ENCODE results near the gene FGD5.

The FGD5 gene

GRCh38 chr3:14933820-14934425, 115.2 kb downstream of the FGD5 start:
- DNase-seq (ENCODE audit: low spot score) = no peak

GRCh38 chr3:14935592-14936345, 117.0 kb downstream of the FGD5 start:
- no peak for DNase-seq (ENCODE audit: low spot score)

DNA sequence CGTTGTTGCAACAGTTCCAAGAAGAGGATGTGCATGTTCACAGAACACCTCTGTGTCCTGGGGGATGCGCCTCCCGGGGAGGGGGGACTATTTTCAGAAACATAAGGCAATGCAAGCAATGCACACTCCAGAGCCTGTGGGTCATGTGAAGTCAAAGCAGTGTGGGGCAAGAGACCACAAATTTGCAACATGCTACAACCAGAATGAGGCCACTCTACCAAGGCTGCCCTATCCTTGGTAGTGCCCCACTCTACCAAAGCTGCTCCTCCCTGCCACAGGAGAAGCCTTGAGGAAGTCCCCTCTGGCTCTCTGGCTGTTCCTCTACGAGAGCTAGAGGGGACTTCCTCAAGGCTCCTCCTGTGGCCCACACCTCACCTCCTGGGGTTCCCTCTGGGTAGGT, 120.2 kb downstream of the FGD5 start:
- no peak for DNase-seq (ENCODE audit: low spot score)

- no peak for DNase-seq (ENCODE audit: low spot score)
Measured at GRCh38 chr3:14941871-14942270, 123.1 kb downstream of the FGD5 start.

DNA sequence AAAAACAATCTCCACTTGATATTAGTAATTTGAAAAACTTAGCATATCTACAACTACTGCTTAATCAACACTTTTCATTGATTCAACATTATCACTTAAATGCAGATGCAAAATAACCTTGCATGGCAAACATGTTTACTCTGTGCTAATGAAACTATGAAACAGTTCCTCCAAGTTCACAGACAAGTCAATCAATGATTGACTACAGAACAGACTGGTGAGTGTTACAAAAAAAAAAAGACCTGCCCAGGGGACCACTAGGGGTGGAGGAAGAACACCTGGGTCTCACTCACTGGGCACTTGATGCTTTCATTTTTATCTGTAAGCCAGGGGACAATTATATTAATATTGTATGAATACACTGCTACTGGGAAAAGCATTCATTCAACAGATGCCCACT, 124.3 kb downstream of the FGD5 start:
- DNase-seq (ENCODE audit: low spot score) = no peak

GRCh38 chr3:14946236-14946635, 127.5 kb downstream of the FGD5 start:
- no peak for DNase-seq (ENCODE audit: low spot score)

DNA sequence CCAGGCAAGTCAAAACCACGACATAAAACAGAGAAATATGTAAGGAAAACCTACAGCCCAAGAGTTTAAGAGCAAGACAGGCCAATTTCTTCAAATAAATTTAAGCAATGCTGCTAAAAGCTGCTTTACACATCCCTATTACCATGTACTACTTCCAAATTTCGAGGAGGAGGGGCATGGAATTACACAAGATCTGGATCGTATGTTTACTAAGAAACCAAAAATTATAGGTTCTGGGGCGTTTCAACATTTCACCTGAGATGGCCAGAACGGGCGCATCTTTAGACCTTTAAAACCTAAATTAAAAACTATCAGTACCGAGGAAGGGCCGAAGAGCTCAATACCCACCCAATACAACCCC, 128.0 kb downstream of the FGD5 start:
- DNase-seq (ENCODE audit: low spot score) = no peak

DNA sequence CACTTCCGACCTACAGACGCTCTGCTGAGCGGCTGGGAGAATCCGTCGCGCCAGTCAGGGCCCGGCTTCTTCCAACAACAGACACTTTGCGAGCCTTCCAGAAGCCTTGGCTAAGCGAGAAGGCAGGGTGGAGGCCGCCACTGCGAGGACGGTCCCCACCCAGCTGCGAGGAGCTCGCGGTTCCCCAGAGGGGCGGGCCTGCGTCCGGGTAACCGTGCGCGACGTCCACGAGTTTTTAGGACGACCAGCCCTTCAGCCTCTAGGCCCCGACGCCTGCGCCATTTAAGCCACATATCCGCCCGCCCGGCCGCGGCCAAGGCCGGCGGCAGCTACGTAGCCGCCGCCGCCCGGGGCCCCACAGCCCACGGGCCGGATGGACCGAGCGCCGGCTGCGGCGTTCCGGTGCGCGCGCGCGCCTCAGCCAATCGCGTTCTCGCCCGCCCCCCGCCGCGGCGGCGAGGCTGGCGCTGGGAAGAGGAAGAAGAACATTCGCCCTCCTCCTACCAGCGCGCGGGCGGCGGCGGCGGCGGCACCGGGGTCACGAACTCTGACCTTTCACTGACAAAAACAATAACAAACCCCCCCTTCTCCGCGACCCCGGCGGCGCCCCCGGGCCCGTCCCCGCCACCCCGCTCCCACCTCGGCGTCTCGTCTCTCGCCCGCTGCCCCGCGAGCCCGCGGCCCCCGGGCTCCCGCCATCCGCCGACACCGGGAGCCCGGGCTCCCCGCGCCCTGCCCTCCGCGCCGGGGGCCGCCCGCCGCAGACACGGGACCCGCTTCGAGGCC, 128.5 kb downstream of the FGD5 start, which contains the start of gene NR2C2:
NR2C2 (plus strand) TSS at position 484 of the 786 bp plus-strand sequence. CDS start 56,332 bp downstream, outside the sequence.
- peak; percentile 94 for DNase-seq (ENCODE audit: low spot score)

DNA sequence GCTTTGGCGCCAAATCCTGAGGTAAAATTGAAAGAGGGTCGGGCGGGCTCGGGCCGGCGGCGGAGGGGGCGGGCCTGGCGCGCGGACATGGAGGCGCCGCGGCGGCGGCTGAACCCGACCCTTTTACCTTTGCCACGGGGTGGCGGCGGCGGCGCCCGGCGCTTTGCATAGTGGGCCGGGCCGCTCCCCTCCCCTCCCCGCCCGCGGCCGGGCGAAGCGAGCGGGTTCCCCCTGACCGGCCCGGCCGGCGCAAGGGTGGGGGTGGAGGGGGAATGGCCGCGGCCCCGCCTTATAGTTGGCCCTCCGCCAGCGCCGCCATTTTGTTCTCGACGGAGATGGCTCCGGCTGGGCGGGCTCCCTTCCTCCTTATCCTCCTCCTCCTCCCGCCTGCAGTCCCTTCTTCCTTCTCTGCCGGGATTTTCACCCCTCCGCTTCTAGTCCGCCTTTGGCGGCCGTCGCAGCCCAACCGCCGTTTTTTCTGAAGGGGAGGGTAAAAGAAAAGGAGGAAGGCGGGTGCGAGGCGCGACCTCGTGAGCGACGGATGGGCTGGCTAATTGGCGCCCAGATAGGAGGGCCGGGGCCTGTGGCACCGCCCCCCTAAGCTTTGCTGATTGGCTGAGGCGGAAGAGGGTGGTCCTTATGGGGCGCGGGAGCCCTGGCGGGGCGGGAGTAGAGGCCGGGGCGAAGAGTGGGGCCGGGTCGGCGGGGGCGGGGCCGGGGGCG, 129.3 kb downstream of the FGD5 start:
- DNase-seq (ENCODE audit: low spot score) = peak; percentile 99

DNA sequence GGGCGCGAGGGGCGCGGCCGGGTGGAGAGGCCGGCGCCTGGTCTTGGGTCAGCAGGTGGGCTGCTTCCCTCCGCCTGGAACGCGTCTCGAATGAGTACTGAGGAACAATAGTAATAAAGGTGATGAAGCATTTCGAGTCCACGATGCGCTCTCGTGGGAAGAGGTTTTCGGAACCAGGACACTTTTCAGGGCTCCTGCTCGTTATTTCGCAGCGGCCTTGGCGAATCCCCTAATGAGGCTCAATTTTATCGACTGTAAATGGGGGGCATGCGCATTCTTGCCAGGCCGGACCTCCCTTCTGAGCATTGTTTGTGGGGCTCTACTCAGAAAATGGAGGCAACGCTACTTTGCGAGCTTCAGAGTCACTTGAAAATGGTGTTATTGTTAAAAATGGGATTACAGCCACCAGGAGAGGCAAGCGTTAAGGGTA, 129.9 kb downstream of the FGD5 start:
- no peak for DNase-seq (ENCODE audit: low spot score)

GRCh38 chr3:14949126-14949525, 130.4 kb downstream of the FGD5 start:
- no peak for DNase-seq (ENCODE audit: low spot score)

DNA sequence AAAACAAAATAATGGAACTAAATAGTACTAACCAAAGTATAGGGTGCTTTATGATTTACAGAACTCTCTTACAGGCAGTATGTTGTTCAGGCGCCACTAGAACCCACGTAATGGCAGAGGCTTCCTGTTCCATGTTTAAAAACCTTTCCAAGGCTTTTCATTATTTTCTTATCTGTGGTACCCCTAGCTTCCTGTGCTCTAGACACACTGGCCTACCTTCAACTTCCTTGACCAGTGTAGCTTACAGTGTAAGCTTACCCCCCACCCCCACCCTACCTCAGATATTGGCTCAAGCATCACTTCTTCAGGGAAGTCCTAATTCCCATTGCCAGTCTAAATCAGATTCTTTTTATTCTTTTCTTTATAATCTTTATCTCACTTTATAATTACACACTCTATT, 131.5 kb downstream of the FGD5 start:
- no peak for DNase-seq (ENCODE audit: low spot score)

- no peak for DNase-seq (ENCODE audit: low spot score)
Measured at GRCh38 chr3:14957153-14957552, 138.4 kb downstream of the FGD5 start.

DNA sequence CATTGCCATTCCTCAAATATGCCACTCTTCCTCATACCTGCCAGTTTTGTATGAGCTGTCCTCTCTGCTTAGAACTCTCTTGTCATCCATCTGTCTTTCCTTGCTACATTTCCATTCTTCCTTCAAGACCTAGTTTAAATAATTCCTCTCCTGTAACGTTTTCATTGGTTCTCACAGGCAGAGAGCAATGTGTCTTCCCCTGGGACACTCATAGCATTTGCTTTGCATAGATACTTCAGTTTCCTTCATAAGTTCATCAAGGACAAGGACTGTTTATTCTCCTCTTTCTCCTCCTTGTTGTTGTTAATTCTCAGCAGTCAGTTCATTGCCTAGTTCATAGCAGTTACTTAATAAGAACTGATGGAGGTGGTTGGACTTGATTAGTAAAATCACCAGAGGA, 139.2 kb downstream of the FGD5 start:
- DNase-seq (ENCODE audit: low spot score) = peak; percentile 50

GRCh38 chr3:14959359-14959943, 140.7 kb downstream of the FGD5 start:
- DNase-seq (ENCODE audit: low spot score) = no peak

DNA sequence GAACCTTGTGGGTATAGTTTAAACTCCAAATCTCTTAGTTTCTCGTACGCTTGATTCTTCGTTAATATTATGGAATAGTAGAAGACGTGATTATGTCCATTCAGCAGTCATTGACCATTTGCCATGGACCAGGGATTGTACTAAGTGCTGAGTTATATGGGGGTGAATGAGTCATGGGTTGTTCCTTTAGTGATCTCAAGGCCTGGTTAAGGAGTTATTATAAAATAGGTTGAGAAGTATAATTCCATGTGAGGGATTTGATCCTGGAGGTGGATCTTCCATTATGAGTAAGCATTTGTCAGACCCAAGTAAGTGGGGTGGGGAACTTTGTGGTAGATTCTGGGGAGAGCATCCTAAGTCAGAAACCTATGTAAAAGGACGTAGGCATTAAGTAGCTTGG, 144.0 kb downstream of the FGD5 start:
- no peak for DNase-seq (ENCODE audit: low spot score)

- DNase-seq (ENCODE audit: low spot score) = no peak
Measured at GRCh38 chr3:14967285-14967684, 148.5 kb downstream of the FGD5 start.

DNA sequence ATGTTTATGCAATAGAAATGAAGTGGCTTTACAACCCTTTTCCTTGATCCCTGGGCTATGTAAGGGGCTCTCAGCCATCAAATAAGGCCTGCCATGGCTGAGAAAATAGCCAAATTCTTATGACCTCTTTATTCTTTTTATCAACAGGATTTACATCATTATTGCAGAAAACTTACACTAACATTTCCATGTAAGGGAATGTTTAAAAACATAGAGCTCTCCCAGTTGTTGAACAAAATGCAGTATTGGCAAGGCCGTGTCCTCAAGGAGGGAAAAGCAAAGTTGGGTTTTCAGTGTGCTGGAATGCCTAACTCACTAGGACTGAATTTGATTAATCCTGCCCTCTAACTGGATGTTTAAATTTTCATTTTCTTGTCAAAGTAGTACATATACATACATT, 150.9 kb downstream of the FGD5 start:
- no peak for DNase-seq (ENCODE audit: low spot score)

GRCh38 chr3:14976317-14976716, 157.6 kb downstream of the FGD5 start:
- DNase-seq (ENCODE audit: low spot score) = no peak

- DNase-seq (ENCODE audit: low spot score) = peak; percentile 69
Measured at GRCh38 chr3:14980689-14981088, 161.9 kb downstream of the FGD5 start.
